ENCODE data around the gene OLFML3. TPM values are rescaled to one million over a fixed set of nuclear protein-coding genes. Genes with fewer than 3 reads are reported as not detected.

OLFML3 gene
- total and polyA plus RNA-seq, 2 of the 13 experiments (the other 11 are each of a cell fraction or from before 2014, with no cell fraction given), result 2.0 to 5.1 TPM

GRCh38 chr1:113929750-113930498 is 49.4 kb upstream of the OLFML3 start (continued):
- peak; percentile 64 for TF ChIP-seq ZNF646 (CRISPR knock-in tag; IDR thresholded peaks at IDR 0.05)
- TF ChIP-seq FLYWCH1 (CRISPR knock-in tag; IDR thresholded peaks at IDR 0.05), result no peak
- no peak for TF ChIP-seq ZNF432 (CRISPR knock-in tag; IDR thresholded peaks at IDR 0.05; ENCODE audit: borderline replicate concordance)
- no peak for TF ChIP-seq SNRNP70 (IDR thresholded peaks at IDR 0.05; ENCODE audit: low read depth, low read length)
- TF ChIP-seq ZNF776 (CRISPR knock-in tag; IDR thresholded peaks at IDR 0.05), result no peak
- TF ChIP-seq ZNF850 (CRISPR knock-in tag; conservative IDR thresholded peaks at IDR 0.05), result 0 out of 2 replicates have a peak, but pooled peaks have one; percentile 47
- 0 out of 2 replicates have a peak, but pooled peaks have one; percentile 10 for TF ChIP-seq PATZ1 (CRISPR knock-in tag; IDR thresholded peaks at IDR 0.05)
- no peak for TF ChIP-seq NFKBIZ (CRISPR knock-in tag; IDR thresholded peaks at IDR 0.05)
- TF ChIP-seq ZNF891 (CRISPR knock-in tag; IDR thresholded peaks at IDR 0.05), result 0 out of 2 replicates have a peak, but pooled peaks have one; percentile 15
- no peak for TF ChIP-seq HMG20A (CRISPR knock-in tag; IDR thresholded peaks at IDR 0.05; ENCODE audit: borderline replicate concordance)
- 0 out of 2 replicates have a peak, but pooled peaks have one; percentile 65 for TF ChIP-seq REXO4 (CRISPR knock-in tag; IDR thresholded peaks at IDR 0.05; ENCODE audit: borderline replicate concordance)
- TF ChIP-seq NFYB (CRISPR knock-in tag; IDR thresholded peaks at IDR 0.05), result 0 out of 2 replicates have a peak, but pooled peaks have one; percentile 8
- TF ChIP-seq KAT7 (CRISPR knock-in tag; IDR thresholded peaks at IDR 0.05; ENCODE audit: borderline replicate concordance), result no peak
- TF ChIP-seq PITX1 (CRISPR knock-in tag; IDR thresholded peaks at IDR 0.05), result peak; percentile 42; the same call in 1 of the 2 replicates
- 0 out of 2 replicates have a peak, but pooled peaks have one; percentile 16 for TF ChIP-seq YEATS2 (CRISPR knock-in tag; IDR thresholded peaks at IDR 0.05; ENCODE audit: borderline replicate concordance)
- TF ChIP-seq RBM39 (IDR thresholded peaks at IDR 0.05; ENCODE audit: low read depth, low read length, poor library complexity, severe bottlenecking), result peak; percentile 50
- no peak for TF ChIP-seq NRL (CRISPR knock-in tag; IDR thresholded peaks at IDR 0.05; ENCODE audit: borderline replicate concordance)
- TF ChIP-seq BRD4 (CRISPR knock-in tag; IDR thresholded peaks at IDR 0.05), result no peak
- TF ChIP-seq ZNF207 (IDR thresholded peaks at IDR 0.05; ENCODE audit: borderline replicate concordance), result no peak
- peak; percentile 61 for TF ChIP-seq SAP130 (CRISPR knock-in tag; IDR thresholded peaks at IDR 0.05; ENCODE audit: low read depth)
- TF ChIP-seq PHF21A (CRISPR knock-in tag; IDR thresholded peaks at IDR 0.05), result no peak
- TF ChIP-seq CAMTA2 (CRISPR knock-in tag; IDR thresholded peaks at IDR 0.05; ENCODE audit: borderline replicate concordance), result no peak
- TF ChIP-seq POLR2A (IDR thresholded peaks at IDR 0.05; ENCODE audit: insufficient read depth in 1 of 2, low read depth in 2 of 2, low read length in 2 of 2), result peak in 1 of 2 experiments; percentile 24; a peak in 1 of 4 replicates

Data from HepG2 (cell line).